ENCODE measurements around the gene DHDDS.

DNA sequence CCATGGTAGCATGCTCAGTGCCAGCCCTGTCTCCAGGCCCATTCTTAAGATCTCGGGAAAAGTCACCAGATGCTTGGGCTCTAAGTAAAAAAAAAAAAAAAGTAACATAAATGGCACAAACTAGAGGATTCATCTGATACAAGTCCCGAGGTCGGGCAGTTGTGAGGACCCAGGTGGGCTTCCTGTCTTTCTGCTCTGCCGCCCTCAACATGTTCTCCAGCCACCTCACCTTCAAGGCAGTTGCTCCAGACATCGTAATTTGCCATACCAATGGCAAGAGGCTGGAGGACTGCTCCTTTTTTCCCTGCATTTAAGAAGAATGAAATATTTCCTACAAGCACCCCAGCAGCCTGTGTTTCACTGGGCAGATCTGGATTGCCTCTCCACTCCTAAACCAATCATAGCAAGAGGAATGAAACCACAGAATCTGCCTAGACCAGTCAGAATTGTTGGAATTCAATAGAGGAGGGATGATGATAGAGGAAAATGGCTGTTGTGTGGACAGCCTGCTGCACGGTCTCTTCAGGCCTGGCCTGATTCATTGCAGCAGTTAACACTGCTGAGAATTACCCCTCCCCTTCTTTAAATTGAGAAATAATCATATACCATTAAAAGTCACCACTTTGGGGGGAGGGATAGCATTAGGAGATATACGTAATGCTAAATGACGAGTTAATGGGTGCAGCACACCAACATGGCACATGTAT lies 45.5 kb downstream of the DHDDS start:
- TF ChIP-seq, protein P1, sequence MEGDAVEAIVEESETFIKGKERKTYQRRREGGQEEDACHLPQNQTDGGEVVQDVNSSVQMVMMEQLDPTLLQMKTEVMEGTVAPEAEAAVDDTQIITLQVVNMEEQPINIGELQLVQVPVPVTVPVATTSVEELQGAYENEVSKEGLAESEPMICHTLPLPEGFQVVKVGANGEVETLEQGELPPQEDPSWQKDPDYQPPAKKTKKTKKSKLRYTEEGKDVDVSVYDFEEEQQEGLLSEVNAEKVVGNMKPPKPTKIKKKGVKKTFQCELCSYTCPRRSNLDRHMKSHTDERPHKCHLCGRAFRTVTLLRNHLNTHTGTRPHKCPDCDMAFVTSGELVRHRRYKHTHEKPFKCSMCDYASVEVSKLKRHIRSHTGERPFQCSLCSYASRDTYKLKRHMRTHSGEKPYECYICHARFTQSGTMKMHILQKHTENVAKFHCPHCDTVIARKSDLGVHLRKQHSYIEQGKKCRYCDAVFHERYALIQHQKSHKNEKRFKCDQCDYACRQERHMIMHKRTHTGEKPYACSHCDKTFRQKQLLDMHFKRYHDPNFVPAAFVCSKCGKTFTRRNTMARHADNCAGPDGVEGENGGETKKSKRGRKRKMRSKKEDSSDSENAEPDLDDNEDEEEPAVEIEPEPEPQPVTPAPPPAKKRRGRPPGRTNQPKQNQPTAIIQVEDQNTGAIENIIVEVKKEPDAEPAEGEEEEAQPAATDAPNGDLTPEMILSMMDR (IDR thresholded peaks at IDR 0.05): no peak
- TF ChIP-seq SIN3A (IDR thresholded peaks at IDR 0.05; ENCODE audit: borderline replicate concordance, insufficient read depth, low read depth, low read length) (no peak), TCF7L2 (IDR thresholded peaks at IDR 0.05; ENCODE audit: low read depth, low read length) (no peak), POLR2AphosphoS5 (IDR thresholded peaks at IDR 0.05; ENCODE audit: low read depth, low read length) (peak; percentile 42)
- TF ChIP-seq, protein P2, sequence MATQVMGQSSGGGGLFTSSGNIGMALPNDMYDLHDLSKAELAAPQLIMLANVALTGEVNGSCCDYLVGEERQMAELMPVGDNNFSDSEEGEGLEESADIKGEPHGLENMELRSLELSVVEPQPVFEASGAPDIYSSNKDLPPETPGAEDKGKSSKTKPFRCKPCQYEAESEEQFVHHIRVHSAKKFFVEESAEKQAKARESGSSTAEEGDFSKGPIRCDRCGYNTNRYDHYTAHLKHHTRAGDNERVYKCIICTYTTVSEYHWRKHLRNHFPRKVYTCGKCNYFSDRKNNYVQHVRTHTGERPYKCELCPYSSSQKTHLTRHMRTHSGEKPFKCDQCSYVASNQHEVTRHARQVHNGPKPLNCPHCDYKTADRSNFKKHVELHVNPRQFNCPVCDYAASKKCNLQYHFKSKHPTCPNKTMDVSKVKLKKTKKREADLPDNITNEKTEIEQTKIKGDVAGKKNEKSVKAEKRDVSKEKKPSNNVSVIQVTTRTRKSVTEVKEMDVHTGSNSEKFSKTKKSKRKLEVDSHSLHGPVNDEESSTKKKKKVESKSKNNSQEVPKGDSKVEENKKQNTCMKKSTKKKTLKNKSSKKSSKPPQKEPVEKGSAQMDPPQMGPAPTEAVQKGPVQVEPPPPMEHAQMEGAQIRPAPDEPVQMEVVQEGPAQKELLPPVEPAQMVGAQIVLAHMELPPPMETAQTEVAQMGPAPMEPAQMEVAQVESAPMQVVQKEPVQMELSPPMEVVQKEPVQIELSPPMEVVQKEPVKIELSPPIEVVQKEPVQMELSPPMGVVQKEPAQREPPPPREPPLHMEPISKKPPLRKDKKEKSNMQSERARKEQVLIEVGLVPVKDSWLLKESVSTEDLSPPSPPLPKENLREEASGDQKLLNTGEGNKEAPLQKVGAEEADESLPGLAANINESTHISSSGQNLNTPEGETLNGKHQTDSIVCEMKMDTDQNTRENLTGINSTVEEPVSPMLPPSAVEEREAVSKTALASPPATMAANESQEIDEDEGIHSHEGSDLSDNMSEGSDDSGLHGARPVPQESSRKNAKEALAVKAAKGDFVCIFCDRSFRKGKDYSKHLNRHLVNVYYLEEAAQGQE (IDR thresholded peaks at IDR 0.05; ENCODE audit: insufficient read depth in 1 of 2, low read depth in 2 of 2, low read length in 1 of 2): no peak
